SK-N-SH (cell line): ENCODE data around the gene SMURF1. TPM values are rescaled to one million over a fixed set of nuclear protein-coding genes. Genes with fewer than 3 reads are reported as not detected.
"Not testable (repeated sequence)": the region's sequence is repeated elsewhere in the genome, so short reads cannot be mapped to it uniquely, and the experiment has no call there.

Experiments
- CTCF ChIA-PET: fragments of 300-600, 350-600 bp; formaldehyde crosslinking; extraction: SDS; loops from one replicate; lab custom pipeline; 2021; lab: Yijun Ruan, JAX
- POLR2A ChIA-PET: fragments of 350-600 bp; sonication (Branson Sonifier 250); formaldehyde crosslinking; extraction: SDS; loops from one replicate; lab custom pipeline; 2020; ENCODE audit warnings: antibody characterized with exemption, inconsistent platforms; lab: Yijun Ruan, JAX
- DNase-seq: peaks from one replicate; pipeline ENCODE4 v3.0.0; 2012
- H2AFZ ChIP-seq: fragments of 200-600 bp; sonication (generic); 2 replicates; pipeline ENCODE4 v1.8.1; 2016; ENCODE audit warnings: antibody characterized with exemption, mild to moderate bottlenecking, low read depth
- H3F3A ChIP-seq: fragments of 200-600 bp; sonication (generic); replicated peaks from 2 replicates; pipeline ENCODE3; 2016; ENCODE audit warnings: antibody characterized with exemption, mild to moderate bottlenecking; ENCODE audit not compliant: insufficient read depth
- H3K27ac ChIP-seq, 2 experiments: fragments of 200-500 bp in 1 of 2; fragments of 200-600 bp in 1 of 2; sonication (Bioruptor generic) in 1 of 2; sonication (generic), shearing (Covaris generic) in 1 of 2; 2 replicates each; pipeline versions ENCODE4 v1.5.1 to v1.6.1; 2014 to 2016; ENCODE audit warnings: low read depth in 2 of 2, inconsistent platforms in 1 of 2, low read length in 1 of 2, mild to moderate bottlenecking in 1 of 2, mixed read lengths in 1 of 2
- H3K27me3 ChIP-seq: fragments of 200-600 bp; sonication (generic), shearing (Covaris generic); 2 replicates; pipeline ENCODE4 v1.6.1; 2016; ENCODE audit warnings: mixed run types; ENCODE audit not compliant: insufficient read depth
- H3K36me3 ChIP-seq, 2 experiments: fragments of 200-500 bp in 1 of 2; fragments of 200-600 bp in 1 of 2; sonication (Bioruptor generic) in 1 of 2; sonication (generic) in 1 of 2; replicated peaks in 1 of 2; 2 replicates each; pipeline versions ENCODE3 to v1.5.1; 2014 to 2016; ENCODE audit warnings: low read length in 1 of 2, mild to moderate bottlenecking in 1 of 2; ENCODE audit not compliant: insufficient read depth in 2 of 2, control insufficient read depth in 1 of 2
- H3K4me1 ChIP-seq, 2 experiments: fragments of 200-500 bp in 1 of 2; fragments of 200-600 bp in 1 of 2; sonication (Bioruptor generic) in 1 of 2; sonication (generic), shearing (Covaris generic) in 1 of 2; 2 replicates each; pipeline versions ENCODE4 v1.5.1 to v1.6.1; 2014 to 2016; ENCODE audit warnings: low read depth in 1 of 2, low read length in 1 of 2, mixed run types in 1 of 2; ENCODE audit not compliant: insufficient read depth in 2 of 2, control insufficient read depth in 1 of 2
- H3K4me2 ChIP-seq: fragments of 200-600 bp; sonication (generic), shearing (Covaris generic); 2 replicates; pipeline ENCODE4 v1.6.1; 2017; ENCODE audit warnings: mixed run types
- H3K4me3 ChIP-seq, 2 experiments: fragments of 200-500 bp in 1 of 2; fragments of 200-600 bp in 1 of 2; sonication (Bioruptor generic) in 1 of 2; sonication (generic), shearing (Covaris generic) in 1 of 2; 2 replicates each; pipeline versions ENCODE4 v1.5.1 to v1.8.1; 2014 to 2016; ENCODE audit warnings: low read depth in 2 of 2, inconsistent platforms in 1 of 2, low read length in 1 of 2, mild to moderate bottlenecking in 1 of 2, mixed read lengths in 1 of 2, moderate library complexity in 1 of 2
- H3K79me2 ChIP-seq: fragments of 200-600 bp; sonication (generic); 2 replicates; pipeline ENCODE4 v1.8.1; 2017; ENCODE audit warnings: mild to moderate bottlenecking; ENCODE audit not compliant: insufficient read depth
- H3K9ac ChIP-seq: fragments of 200-600 bp; sonication (generic); 2 replicates; pipeline ENCODE4 v1.6.1; 2017; ENCODE audit warnings: mixed run types
- H3K9me2 ChIP-seq: fragments of 200-600 bp; sonication (generic); 2 replicates; pipeline ENCODE4 v1.6.1; 2017; ENCODE audit warnings: mixed run types
- H3K9me3 ChIP-seq: fragments of 200-600 bp; sonication (generic); 2 replicates; pipeline ENCODE4 v1.6.1; 2017; ENCODE audit warnings: mixed run types, mild to moderate bottlenecking, moderate library complexity
- H4K20me1 ChIP-seq: fragments of 200-600 bp; sonication (generic); 2 replicates; pipeline ENCODE4 v1.6.1; 2017; ENCODE audit warnings: mild to moderate bottlenecking, mixed run types; ENCODE audit not compliant: insufficient read depth
- CHD2 ChIP-seq: fragments of 150-350 bp; IDR thresholded peaks from 2 replicates; pipeline ENCODE4 v1.6.1; 2018; ENCODE audit warnings: low read length; ENCODE audit not compliant: partially characterized antibody
- ELF1 ChIP-seq: IDR thresholded peaks from 2 replicates; pipeline ENCODE4 v1.4.0; 2012
- FOSL2 ChIP-seq: IDR thresholded peaks from 2 replicates; pipeline ENCODE4 v1.4.0; 2012; ENCODE audit warnings: low read depth, mild to moderate bottlenecking, moderate library complexity, borderline replicate concordance
- FOXM1 ChIP-seq: IDR thresholded peaks from 2 replicates; pipeline ENCODE4 v1.4.0; 2012; ENCODE audit warnings: low read depth, mild to moderate bottlenecking
- JUND ChIP-seq: IDR thresholded peaks from 2 replicates; pipeline ENCODE4 v1.4.0; 2012
- MEF2A ChIP-seq: IDR thresholded peaks from 2 replicates; pipeline ENCODE4 v1.4.0; 2012; ENCODE audit warnings: low read depth, borderline replicate concordance
- MXI1 ChIP-seq: IDR thresholded peaks from 2 replicates; pipeline ENCODE4 v1.6.1; 2012; ENCODE audit warnings: mild to moderate bottlenecking, low read depth, low read length, improper control_type of control experiment
- NFIC ChIP-seq: IDR thresholded peaks from 2 replicates; pipeline ENCODE4 v1.4.0; 2012; ENCODE audit warnings: borderline replicate concordance
- NRF1 ChIP-seq: IDR thresholded peaks from 2 replicates; pipeline ENCODE4 v1.6.1; 2012; ENCODE audit warnings: low read depth, mild to moderate bottlenecking, low read length
- POLR2AphosphoS5 ChIP-seq: IDR thresholded peaks from 2 replicates; pipeline ENCODE4 v1.6.1; 2012; ENCODE audit warnings: low read depth, low read length
- REST ChIP-seq: IDR thresholded peaks from 2 replicates; pipeline ENCODE4 v1.6.1; 2012; ENCODE audit warnings: mild to moderate bottlenecking, low read depth, low read length, moderate library complexity
- RFX5 ChIP-seq: IDR thresholded peaks from 2 replicates; pipeline ENCODE4 v1.6.1; 2012; ENCODE audit warnings: mild to moderate bottlenecking, improper control_type of control experiment, low read length
- RXRA ChIP-seq: IDR thresholded peaks from 2 replicates; pipeline ENCODE4 v1.4.0; 2012; ENCODE audit warnings: low read depth, mild to moderate bottlenecking, borderline replicate concordance
- USF1 ChIP-seq: IDR thresholded peaks from 2 replicates; pipeline ENCODE4 v1.4.0; 2012; ENCODE audit warnings: low read depth, borderline replicate concordance
- ZBTB33 ChIP-seq: IDR thresholded peaks from 2 replicates; pipeline ENCODE4 v1.4.0; 2012; ENCODE audit warnings: low read depth, borderline replicate concordance
- WGBS: methylation state at CpG from one replicate; pipeline ENCODE4 v1.1.6; 2017; ENCODE audit warnings: low lambda C conversion rate; 5-methylcytosine and 5-hydroxymethylcytosine counted together
- polyA plus RNA-seq, 3 experiments: library from polyadenylated mRNA; depleted of rRNA; stranded (reverse); fragments of >200 nt; gene quantifications; 2 replicates each; pipeline ENCODE4 v1.2.3, GENCODE V29; 2012

SMURF1 gene
- polyA plus RNA-seq, 1 of the 3 experiments (the other 2 are of a cell fraction), result 12.9 TPM

GRCh38 chr7:99102361-99102760, 41.5 kb downstream of the SMURF1 start:
- Histone ChIP-seq H3F3A (peaks cover 28% of the 10 kb centered on the region), H3K36me3 (peaks cover 0 to 23% of the 10 kb centered on the region in 2 experiments), H3K4me3 (no peak overlapping the region), H3K4me2 (peak overlapping the region; percentile 29), H3K4me1 (peaks cover 0 to 17% of the 10 kb centered on the region in 2 experiments; a peak in 1 of 4 replicates), H4K20me1 (peaks cover 79% of the 10 kb centered on the region), H3K9ac (no peak overlapping the region), H3K9me2 (no peaks in the 10 kb centered on the region), H3K27ac (peak overlapping the region in 1 of 2 experiments; percentile 64; a peak in 2 of 4 replicates), H3K9me3 (0 out of 2 replicates have a peak, but pooled peaks cover 7% of the 10 kb centered on the region), H3K27me3 (no peaks in the 10 kb centered on the region), H2AFZ (no peak overlapping the region), H3K79me2 (peaks cover 100% of the 10 kb centered on the region)
- WGBS, result 68% methylated on average over 1 of the region's 1 CpG
- TF ChIP-seq NFIC (no peak), POLR2AphosphoS5 (no peak), ELF1 (no peak), RXRA (no peak), ZBTB33 (no peak), FOSL2 (0 out of 2 replicates have a peak, but pooled peaks have one; percentile 9), MEF2A (no peak), NRF1 (no peak), CHD2 (no peak), USF1 (no peak), FOXM1 (no peak), JUND (0 out of 2 replicates have a peak, but pooled peaks have one; percentile 6), REST (no peak), MXI1 (no peak), RFX5 (no peak)
- no peak for DNase-seq
- ChIA-PET POLR2A (no interaction called here), CTCF (no interaction called here)

- Histone ChIP-seq H3K79me2 (peaks cover 100% of the 10 kb centered on the region), H4K20me1 (peaks cover 75% of the 10 kb centered on the region), H3K36me3 (peaks cover 0 to 31% of the 10 kb centered on the region in 2 experiments), H3K4me1 (peaks cover 0 to 17% of the 10 kb centered on the region in 2 experiments; a peak in 1 of 4 replicates), H3F3A (peaks cover 28% of the 10 kb centered on the region)
- H3K27me3 ChIP-seq, H3K9me3 ChIP-seq, DNase-seq, H3K9me2 ChIP-seq, H3K27ac ChIP-seq, H2AFZ ChIP-seq, H3K4me3 ChIP-seq, H3K9ac ChIP-seq, H3K4me2 ChIP-seq, CTCF ChIA-PET, POLR2A ChIA-PET: not testable (repeated sequence)
- WGBS, result 89% methylated on average over 13 of the region's 13 CpGs
Measured at GRCh38 chr7:99101516-99101915, 42.4 kb downstream of the SMURF1 start.
